HEK293 (cell line): Measurements from ENCODE around the gene TRPM5.

ENCODE experiments used
- CTCF ChIA-PET: fragments of 350-600 bp; formaldehyde crosslinking; extraction: SDS; loops from one replicate; lab custom pipeline; 2021; ENCODE audit warnings: antibody characterized with exemption; lab: Yijun Ruan, JAX
- POLR2A ChIA-PET: fragments of 300-600 bp; formaldehyde crosslinking; extraction: SDS; loops from one replicate; lab custom pipeline; 2020; ENCODE audit warnings: antibody characterized with exemption, inconsistent platforms; lab: Yijun Ruan, JAX
- H3K27ac ChIP-seq: fragments of 200-500 bp; sonication (Bioruptor generic); 2 replicates; pipeline ENCODE4 v1.5.1; 2014; ENCODE audit warnings: low read depth, low read length, control low read depth, inconsistent platforms; ENCODE audit errors: extremely low read depth
- H3K36me3 ChIP-seq, 2 experiments: fragments of 200-500 bp in 1 of 2; sonication (Bioruptor generic) in 1 of 2; 1 replicate in 1 of 2; 2 replicates in 1 of 2; pipeline ENCODE4 v1.5.1; 2014 to 2017; ENCODE audit warnings: inconsistent platforms in 2 of 2, low read length in 2 of 2; ENCODE audit not compliant: control insufficient read depth in 2 of 2, insufficient read depth in 1 of 2
- H3K4me1 ChIP-seq: fragments of 200-500 bp; sonication (Bioruptor generic); 2 replicates; pipeline ENCODE4 v1.5.1; 2014; ENCODE audit warnings: mild to moderate bottlenecking, low read length, inconsistent platforms; ENCODE audit not compliant: control insufficient read depth, insufficient read depth
- H3K4me3 ChIP-seq: 2 replicates; pipeline ENCODE4 v1.5.1; 2011; ENCODE audit warnings: low read depth, mild to moderate bottlenecking, control low read depth, low read length, moderate library complexity
- H3K9me3 ChIP-seq: fragments of 200-500 bp; sonication (Bioruptor generic); 2 replicates; pipeline ENCODE4 v1.5.1; 2014; ENCODE audit warnings: low read depth, low read length, inconsistent platforms; ENCODE audit not compliant: control insufficient read depth, insufficient read depth
- BCL6B ChIP-seq: fragments of 450-650 bp; formaldehyde crosslinking; IDR thresholded peaks from 2 replicates; pipeline ENCODE4 v1.5.1; 2017; ENCODE audit warnings: missing biosample characterization, missing genetic modification characterization
- CTCF ChIP-seq: fragments of 450-650 bp; formaldehyde crosslinking; IDR thresholded peaks from 2 replicates; pipeline ENCODE4 v1.5.1; 2016; ENCODE audit warnings: missing biosample characterization, missing genetic modification characterization
- GLIS2 ChIP-seq: fragments of 450-650 bp; formaldehyde crosslinking; IDR thresholded peaks from 2 replicates; pipeline ENCODE4 v1.5.1; 2016; ENCODE audit warnings: missing biosample characterization, missing genetic modification characterization
- HOXC10 ChIP-seq: sonication (generic); formaldehyde crosslinking; IDR thresholded peaks from 2 replicates; pipeline ENCODE4 v1.8.1; 2023; ENCODE audit warnings: mild to moderate bottlenecking, missing genetic modification reagents
- PRDM4 ChIP-seq: fragments of 450-650 bp; formaldehyde crosslinking; IDR thresholded peaks from 2 replicates; pipeline ENCODE4 v1.5.1; 2017; ENCODE audit warnings: missing biosample characterization, missing genetic modification characterization
- SCRT1 ChIP-seq: fragments of 450-650 bp; formaldehyde crosslinking; IDR thresholded peaks from 2 replicates; pipeline ENCODE4 v1.5.1; 2016; ENCODE audit warnings: missing biosample characterization, missing genetic modification characterization, borderline replicate concordance
- ZBTB10 ChIP-seq: fragments of 450-650 bp; formaldehyde crosslinking; IDR thresholded peaks from 2 replicates; pipeline ENCODE4 v1.5.1; 2016; ENCODE audit warnings: missing biosample characterization, missing genetic modification characterization
- ZBTB26 ChIP-seq: fragments of 450-650 bp; formaldehyde crosslinking; optimal IDR thresholded peaks from 2 replicates; pipeline ENCODE3; 2016; ENCODE audit warnings: missing biosample characterization, mild to moderate bottlenecking, missing genetic modification characterization
- ZNF133 ChIP-seq: fragments of 450-650 bp; formaldehyde crosslinking; IDR thresholded peaks from 2 replicates; pipeline ENCODE4 v1.5.1; 2016; ENCODE audit warnings: missing biosample characterization, missing genetic modification characterization
- ZNF140 ChIP-seq: fragments of 450-650 bp; formaldehyde crosslinking; IDR thresholded peaks from 2 replicates; pipeline ENCODE4 v1.5.1; 2016; ENCODE audit warnings: missing biosample characterization, missing genetic modification characterization
- ZNF157 ChIP-seq: fragments of 450-650 bp; formaldehyde crosslinking; IDR thresholded peaks from 2 replicates; pipeline ENCODE4 v1.5.1; 2016; ENCODE audit warnings: missing biosample characterization, missing genetic modification characterization
- ZNF280C ChIP-seq: fragments of 450-650 bp; formaldehyde crosslinking; IDR thresholded peaks from 2 replicates; pipeline ENCODE4 v1.5.1; 2016; ENCODE audit warnings: missing biosample characterization, missing genetic modification characterization
- ZNF37A ChIP-seq: fragments of 450-650 bp; IDR thresholded peaks from 2 replicates; pipeline ENCODE4 v1.5.1; 2018; ENCODE audit warnings: missing biosample characterization, missing genetic modification characterization
- ZNF639 ChIP-seq: fragments of 450-650 bp; formaldehyde crosslinking; IDR thresholded peaks from 2 replicates; pipeline ENCODE4 v1.5.1; 2016; ENCODE audit warnings: missing biosample characterization, missing genetic modification characterization
- ZNF677 ChIP-seq: fragments of 450-650 bp; IDR thresholded peaks from 2 replicates; pipeline ENCODE4 v1.5.0; 2018; ENCODE audit warnings: missing biosample characterization, mild to moderate bottlenecking, missing genetic modification characterization, moderate library complexity
- ZNF701 ChIP-seq: fragments of 450-650 bp; formaldehyde crosslinking; IDR thresholded peaks from 2 replicates; pipeline ENCODE4 v1.5.1; 2016; ENCODE audit warnings: missing biosample characterization, missing genetic modification characterization
- ZNF777 ChIP-seq: fragments of 450-650 bp; formaldehyde crosslinking; IDR thresholded peaks from 2 replicates; pipeline ENCODE4 v1.5.1; 2017; ENCODE audit warnings: missing biosample characterization, missing genetic modification characterization, borderline replicate concordance
- ZNF785 ChIP-seq: fragments of 450-650 bp; formaldehyde crosslinking; IDR thresholded peaks from 2 replicates; pipeline ENCODE4 v1.5.1; 2016; ENCODE audit warnings: missing biosample characterization, missing genetic modification characterization
- ZSCAN5A ChIP-seq: fragments of 450-650 bp; formaldehyde crosslinking; IDR thresholded peaks from 2 replicates; pipeline ENCODE4 v1.5.1; 2016; ENCODE audit warnings: missing biosample characterization, missing genetic modification characterization

TRPM5 gene

GRCh38 chr11:2409611-2410468 lies 34.5 kb downstream of the TRPM5 start:
- TF ChIP-seq ZBTB26: no peak
- TF ChIP-seq ZNF280C (tag by site-specific recombination): no peak
- TF ChIP-seq ZNF777: no peak
- TF ChIP-seq ZNF677 (tag by site-specific recombination): no peak
- no peak for TF ChIP-seq ZNF701 (tag by site-specific recombination)
- TF ChIP-seq ZNF133 (tag by site-specific recombination): no peak
- TF ChIP-seq BCL6B: no peak
- no peak for TF ChIP-seq ZSCAN5A
- no peak for TF ChIP-seq HOXC10
- no peak for TF ChIP-seq ZNF639 (tag by site-specific recombination)
- no peak for TF ChIP-seq ZNF785 (tag by site-specific recombination)
- TF ChIP-seq ZBTB10 (tag by site-specific recombination): no peak
- TF ChIP-seq SCRT1 (tag by site-specific recombination): no peak
- no peak for TF ChIP-seq PRDM4 (tag by site-specific recombination)
- no peak for TF ChIP-seq GLIS2
- TF ChIP-seq ZNF37A: no peak
- TF ChIP-seq ZNF140 (tag by site-specific recombination): no peak
- no peak for TF ChIP-seq CTCF (tag by site-specific recombination)
- no peak for TF ChIP-seq ZNF157 (tag by site-specific recombination)
- CTCF ChIA-PET: interaction anchor here (2.2 kb wide), 1 partner anchor 105 kb away, joined by 8 read pairs; no protein-coding TSS in a partner anchor
- H3K4me1 ChIP-seq: no peaks in the 10 kb centered on the region
- H3K9me3 ChIP-seq: no peaks in the 10 kb centered on the region
- H3K27ac ChIP-seq: no peak overlapping the region
- POLR2A ChIA-PET: interaction anchor here (0.6 to 1.6 kb wide), 2 partner anchors 10 to 33 kb away, joined by 3 to 5 read pairs; partner anchors contain the start of genes CD81 and TSSC4
- no peak overlapping the region for H3K4me3 ChIP-seq
- no peaks in the 10 kb centered on the region for H3K36me3 ChIP-seq
